Fibroblast of mammary gland (primary cell): ENCODE data around the gene BACE2.
A peak's percentile ranks its signal among the peaks of the same experiment; 100 is the strongest.

Source experiments
- DNase-seq: peaks from one replicate; pipeline ENCODE4 v3.0.0-alpha.2; 2010; ENCODE audit warnings: low read depth
- H3K4me3 ChIP-seq: 2 replicates; pipeline ENCODE4 v1.5.1; 2011; ENCODE audit warnings: low read depth, mild to moderate bottlenecking, low read length, moderate library complexity; ENCODE audit not compliant: control insufficient read depth
- CTCF ChIP-seq: conservative IDR thresholded peaks from 2 replicates; pipeline ENCODE4 v1.5.1; 2011; ENCODE audit warnings: low read depth, low read length, inconsistent platforms; ENCODE audit not compliant: control insufficient read depth, insufficient read depth

Gene BACE2

DNA sequence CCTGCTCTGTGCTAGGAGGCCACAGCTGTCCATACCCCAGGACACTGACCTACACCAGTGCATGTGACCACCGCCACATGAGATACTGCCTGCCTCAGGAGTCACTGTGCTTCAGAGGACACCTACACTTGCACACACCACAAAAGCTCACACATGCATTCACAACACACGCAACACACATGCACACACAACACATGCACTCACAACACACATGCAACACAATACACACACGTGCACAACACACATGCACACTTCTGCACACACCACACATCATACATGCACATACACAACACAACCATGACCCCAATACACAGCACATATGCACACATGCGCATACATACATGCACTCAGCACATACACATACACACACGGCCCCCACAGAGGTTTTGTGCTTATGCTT is 28.7 kb upstream of the BACE2 start:
- no peak for TF ChIP-seq CTCF
- no peak overlapping the region for H3K4me3 ChIP-seq
- no peak for DNase-seq

GRCh38 chr21:41139951-41140350 is 28.0 kb upstream of the BACE2 start:
- no peak overlapping the region for H3K4me3 ChIP-seq
- no peak for DNase-seq
- no peak for TF ChIP-seq CTCF

DNA sequence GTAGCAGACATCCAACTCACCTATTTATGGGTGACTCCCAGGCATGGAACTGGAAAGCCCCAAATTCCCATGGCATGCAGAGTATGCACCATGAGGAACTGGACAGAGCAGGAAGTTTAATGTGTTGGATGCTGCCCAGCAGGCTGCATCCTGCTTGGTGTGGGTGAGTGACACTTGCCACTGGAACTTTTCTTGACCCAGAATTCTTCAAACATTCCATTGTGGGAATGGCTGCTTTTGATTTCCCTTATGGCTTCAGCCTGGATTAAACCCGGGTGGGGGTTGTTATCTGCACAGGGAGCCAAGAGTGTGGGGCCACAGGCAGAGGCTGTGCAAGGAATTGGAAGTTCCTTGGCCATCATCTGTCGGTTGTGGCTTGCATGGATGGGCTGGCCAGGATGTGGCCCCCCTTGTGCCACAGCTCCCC is 26.9 kb upstream of the BACE2 start:
- peak; percentile 5 for DNase-seq
- H3K4me3 ChIP-seq, result no peak overlapping the region
- TF ChIP-seq CTCF, result no peak

- DNase-seq, result peak; percentile 44
- no peak overlapping the region for H3K4me3 ChIP-seq
- TF ChIP-seq CTCF, result no peak
These were observed 25.7 kb upstream of the BACE2 start for GRCh38 chr21:41142051-41142795.

- DNase-seq, result no peak
- no peak for TF ChIP-seq CTCF
- no peak overlapping the region for H3K4me3 ChIP-seq
These were observed 24.2 kb upstream of the BACE2 start for GRCh38 chr21:41143596-41144325.

DNA sequence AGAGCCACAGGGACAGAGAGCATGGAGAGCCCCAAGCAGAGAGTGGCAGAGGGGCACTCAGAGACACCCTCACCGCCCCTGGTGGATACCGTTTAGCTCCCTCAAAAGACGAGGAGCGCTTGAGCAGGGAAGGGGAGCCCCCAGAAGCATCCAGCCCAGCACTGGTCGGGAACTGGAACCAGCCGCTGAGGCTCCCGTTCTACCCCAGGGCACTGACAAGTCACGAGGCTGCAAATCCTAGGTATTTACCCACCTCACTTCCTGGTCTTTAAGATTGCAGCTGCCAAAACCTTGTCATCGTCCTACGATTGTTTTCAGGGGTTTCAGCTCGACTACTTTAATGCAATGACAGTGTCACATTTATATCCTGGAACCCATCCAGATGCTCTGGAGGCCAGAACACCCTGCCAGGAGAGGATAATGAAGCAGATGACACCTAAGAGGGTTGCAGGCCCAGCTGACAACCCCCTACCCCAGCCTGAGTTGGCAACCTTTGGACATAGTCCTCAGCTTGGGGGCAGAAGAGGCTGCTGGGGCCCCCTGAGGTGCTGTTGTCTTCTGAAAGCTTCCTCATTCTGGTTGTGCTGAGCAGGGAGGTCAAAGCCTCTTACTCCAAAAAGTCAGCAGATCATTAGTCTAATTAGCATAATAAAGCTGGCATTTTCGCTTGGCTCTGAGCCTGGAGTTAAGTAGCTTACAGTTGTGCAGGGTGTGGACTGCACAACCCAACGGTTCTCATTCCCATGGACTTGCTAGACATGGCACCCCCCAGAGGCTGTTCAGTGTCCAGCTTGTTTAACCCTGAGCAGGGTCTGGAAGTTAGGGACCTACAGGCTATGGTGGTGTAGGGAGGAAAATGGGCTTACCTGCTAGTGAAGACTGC is 20.6 kb upstream of the BACE2 start:
- H3K4me3 ChIP-seq, result no peak overlapping the region
- no peak for TF ChIP-seq CTCF
- no peak for DNase-seq
